K562 (cell line): ENCODE measurements around the gene SRCIN1. TPM values are rescaled to one million over a fixed set of nuclear protein-coding genes. Genes with fewer than 3 reads are reported as not detected.

Source experiments
- EGR1 ChIP-seq: fragments of 450-650 bp; conservative IDR thresholded peaks from 2 replicates; pipeline ENCODE4 v1.6.1; 2017; ENCODE audit warnings: mild to moderate bottlenecking
- ESRRA ChIP-seq: fragments of 450-650 bp; IDR thresholded peaks from 2 replicates; pipeline ENCODE4 v1.6.1; 2014; ENCODE audit warnings: low read depth, mild to moderate bottlenecking, moderate library complexity, borderline replicate concordance
- ETS2 ChIP-seq: IDR thresholded peaks from 2 replicates; pipeline ENCODE4 v1.6.1; 2016; ENCODE audit warnings: borderline replicate concordance, missing genetic modification characterization, mild to moderate bottlenecking, moderate library complexity, missing compliant biosample characterization; ENCODE audit not compliant: poor library complexity, severe bottlenecking
- GTF3C2 ChIP-seq: IDR thresholded peaks from 3 replicates; pipeline ENCODE4 v1.6.1; 2011; ENCODE audit warnings: borderline replicate concordance, mild to moderate bottlenecking, moderate library complexity; ENCODE audit not compliant: insufficient read length; ENCODE audit errors: extremely low read depth
- ID3 ChIP-seq, 2 experiments: fragments of 250-450 bp in 1 of 2; fragments of 450-650 bp in 1 of 2; sonication (Bioruptor Pico) in 1 of 2; IDR thresholded peaks; 2 replicates each; pipeline versions ENCODE4 v1.6.1 to v1.8.0; 2016 to 2021; ENCODE audit warnings: mild to moderate bottlenecking in 2 of 2, moderate library complexity in 2 of 2, missing compliant biosample characterization in 1 of 2, missing genetic modification characterization in 1 of 2
- JUN ChIP-seq, 2 experiments: sonication (generic) in 1 of 2; formaldehyde crosslinking in 1 of 2; IDR thresholded peaks; 2 replicates each; pipeline versions ENCODE4 v1.6.1 to v1.8.0; 2012 to 2022; ENCODE audit warnings: borderline replicate concordance in 2 of 2, mild to moderate bottlenecking in 2 of 2, improper control_type of control experiment in 1 of 2, low read depth in 1 of 2, low read length in 1 of 2, missing genetic modification reagents in 1 of 2
- KLF16 ChIP-seq: IDR thresholded peaks from 2 replicates; pipeline ENCODE4 v1.6.1; 2016; ENCODE audit warnings: antibody characterized with exemption
- MAFF ChIP-seq: IDR thresholded peaks from 2 replicates; pipeline ENCODE4 v1.6.1; 2012; ENCODE audit warnings: low read length, improper control_type of control experiment
- PHTF2 ChIP-seq: fragments of 250-450 bp; sonication (Bioruptor Pico); IDR thresholded peaks from 2 replicates; pipeline ENCODE4 v1.5.0; 2021; ENCODE audit warnings: mild to moderate bottlenecking
- PURB ChIP-seq: sonication (generic); formaldehyde crosslinking; IDR thresholded peaks from 2 replicates; pipeline ENCODE4 v1.9.0; 2021; ENCODE audit warnings: low read depth, mild to moderate bottlenecking, missing genetic modification reagents
- RAD21 ChIP-seq, 2 experiments: fragments of 250-450 bp in 1 of 2; fragments of 450-650 bp in 1 of 2; sonication (Bioruptor Pico) in 1 of 2; formaldehyde crosslinking in 1 of 2; IDR thresholded peaks in 1 of 2; conservative IDR thresholded peaks in 1 of 2; 2 replicates each; pipeline versions ENCODE4 v1.4.0 to v1.8.0; 2020 to 2022; ENCODE audit warnings: mild to moderate bottlenecking in 2 of 2, moderate library complexity in 1 of 2
- RB1 ChIP-seq: fragments of 450-650 bp; IDR thresholded peaks from 2 replicates; pipeline ENCODE4 v1.6.1; 2017; ENCODE audit warnings: low read depth, mild to moderate bottlenecking
- SMC3 ChIP-seq: conservative IDR thresholded peaks from 2 replicates; pipeline ENCODE4 v1.6.1; 2011; ENCODE audit warnings: low read depth, low read length, improper control_type of control experiment; ENCODE audit not compliant: insufficient read depth
- TCF3 ChIP-seq: sonication (generic); formaldehyde crosslinking; IDR thresholded peaks from 2 replicates; pipeline ENCODE4 v1.4.0; 2020; ENCODE audit warnings: mild to moderate bottlenecking, missing genetic modification reagents
- USF2 ChIP-seq: sonication (generic); formaldehyde crosslinking; IDR thresholded peaks from 2 replicates; pipeline ENCODE4 v1.5.0; 2020; ENCODE audit warnings: missing genetic modification reagents
- YY1 ChIP-seq, 3 experiments: IDR thresholded peaks; 2 replicates each; pipeline ENCODE4 v1.6.1; 2011; ENCODE audit warnings: low read length in 2 of 3, mild to moderate bottlenecking in 2 of 3, moderate library complexity in 2 of 3, borderline replicate concordance in 1 of 3, control low read depth in 1 of 3, low read depth in 1 of 3; ENCODE audit not compliant: insufficient read depth in 3 of 3, insufficient replicate concordance in 2 of 3, control insufficient read depth in 1 of 3, insufficient read length in 1 of 3; ENCODE audit errors: extremely low read depth in 1 of 3
- ZKSCAN1 ChIP-seq: fragments of 150-350 bp; IDR thresholded peaks from 2 replicates; pipeline ENCODE4 v1.6.1; 2016; ENCODE audit warnings: low read depth, low read length
- ZNF444 ChIP-seq: fragments of 250-450 bp; sonication (Bioruptor Pico); IDR thresholded peaks from 2 replicates; pipeline ENCODE4 v1.4.0; 2020; ENCODE audit warnings: mild to moderate bottlenecking, moderate library complexity
- polyA plus RNA-seq, 8 experiments: library from polyadenylated mRNA; depleted of rRNA in 4 of 8; stranded (reverse) in 5 of 8; unstranded in 3 of 8; fragments of >200 nt; fragmentation: Nextera tagmentation in 2 of 8; fragmentation: Illumina TruSeq in 1 of 8; extraction: Ambion mirVana in 2 of 8; extraction: Trizol in 1 of 8; gene quantifications; 2 replicates each; pipeline versions ENCODE4 v1.2.1 to v1.2.3, GENCODE V29; 2011 to 2014; ENCODE audit warnings: inconsistent platforms in 1 of 8, missing spikeins in 1 of 8
- total RNA-seq, 7 experiments: library from RNA; depleted of rRNA in 6 of 7; stranded (reverse); fragments of >200 nt in 6 of 7; fragmentation: Illumina TruSeq in 2 of 7; extraction: Trizol in 2 of 7; gene quantifications; 2 replicates each; pipeline versions ENCODE4 v1.2.1 to v1.2.3, GENCODE V29; 2011 to 2021; ENCODE audit warnings: low replicate concordance in 1 of 7

Gene SRCIN1
- total and polyA plus RNA-seq, 9 of the 15 experiments (the other 6 are each of a cell fraction or from before 2014, with no cell fraction given) = 0.09 to 0.33 (median 0.13) TPM; not detected in 6

GRCh38 chr17:38605841-38606645 lies at the start of gene SRCIN1 (continued):
- TF ChIP-seq USF2 (no peak), EGR1 (peak; percentile 89), ETS2 (tag) (no peak), PURB (CRISPR knock-in tag) (no peak), GTF3C2 (peak; percentile 30), ESRRA (no peak), PHTF2 (CRISPR knock-in tag) (no peak), RAD21 (CRISPR knock-in tag; conservative IDR thresholded peaks at IDR 0.05 in 1 of 2, IDR thresholded peaks at IDR 0.05 in 1 of 2) (peak; percentile 22 to 60; a peak in 3 of 4 replicates), JUN (IDR thresholded peaks at IDR 0.05; ENCODE audit: borderline replicate concordance, low read depth, low read length) (no peak), JUN (CRISPR knock-in tag; IDR thresholded peaks at IDR 0.05; ENCODE audit: borderline replicate concordance) (no peak), SMC3 (peak; percentile 49), ID3 (CRISPR knock-in tag; IDR thresholded peaks at IDR 0.05) (no peak), ID3 (tag; IDR thresholded peaks at IDR 0.05) (no peak), ZKSCAN1 (0 out of 2 replicates have a peak, but pooled peaks have one; percentile 36), ZNF444 (CRISPR knock-in tag) (no peak), MAFF (no peak), RB1 (peak; percentile 88), KLF16 (peak; percentile 31; the same call in 1 of the 2 replicates), YY1 (IDR thresholded peaks at IDR 0.05; ENCODE audit: borderline replicate concordance in 1 of 3, control insufficient read depth in 1 of 3, extremely low read depth in 1 of 3, insufficient read depth in 3 of 3, insufficient read length in 1 of 3, insufficient replicate concordance in 2 of 3, low read depth in 1 of 3, low read length in 2 of 3) (peak in 2 of 3 experiments; percentile 16 to 46), TCF3 (CRISPR knock-in tag) (no peak)
